ENCODE measurements around the gene PLEKHN1.
"Not testable (repeated sequence)": the region's sequence is repeated elsewhere in the genome, so short reads cannot be mapped to it uniquely, and the experiment has no call there.

PLEKHN1 gene

GRCh38 chr1:984476-984814, 18.2 kb downstream of the PLEKHN1 start:
- FAIRE-seq (no peak), DNase-seq (ENCODE audit: insufficient read length, low spot score) (no peak)
- TF ChIP-seq POLR2A (IDR thresholded peaks at IDR 0.05; ENCODE audit: low read depth, low read length): no peak

GRCh38 chr1:985126-985525, 18.8 kb downstream of the PLEKHN1 start:
- DNase-seq (ENCODE audit: insufficient read length, low spot score): no peak
- TF ChIP-seq POLR2A (IDR thresholded peaks at IDR 0.05; ENCODE audit: low read depth, low read length): no peak
- FAIRE-seq: no peak

- DNase-seq (ENCODE audit: insufficient read length, low spot score); FAIRE-seq: not testable (repeated sequence)
Measured at GRCh38 chr1:988061-988460, 21.8 kb downstream of the PLEKHN1 start.

- DNase-seq (ENCODE audit: insufficient read length, low spot score); FAIRE-seq: not testable (repeated sequence)
Measured at GRCh38 chr1:991275-991674, 25.0 kb downstream of the PLEKHN1 start.

- TF ChIP-seq POLR2A (IDR thresholded peaks at IDR 0.05; ENCODE audit: low read depth, low read length): no peak
- FAIRE-seq: no peak
- no peak for DNase-seq (ENCODE audit: insufficient read length, low spot score)
Measured at GRCh38 chr1:991895-992294, 25.6 kb downstream of the PLEKHN1 start.

- no peak for FAIRE-seq
- DNase-seq (ENCODE audit: insufficient read length, low spot score): no peak
- no peak for TF ChIP-seq POLR2A (IDR thresholded peaks at IDR 0.05; ENCODE audit: low read depth, low read length)
Measured at GRCh38 chr1:992362-992761, 26.1 kb downstream of the PLEKHN1 start.

DNA sequence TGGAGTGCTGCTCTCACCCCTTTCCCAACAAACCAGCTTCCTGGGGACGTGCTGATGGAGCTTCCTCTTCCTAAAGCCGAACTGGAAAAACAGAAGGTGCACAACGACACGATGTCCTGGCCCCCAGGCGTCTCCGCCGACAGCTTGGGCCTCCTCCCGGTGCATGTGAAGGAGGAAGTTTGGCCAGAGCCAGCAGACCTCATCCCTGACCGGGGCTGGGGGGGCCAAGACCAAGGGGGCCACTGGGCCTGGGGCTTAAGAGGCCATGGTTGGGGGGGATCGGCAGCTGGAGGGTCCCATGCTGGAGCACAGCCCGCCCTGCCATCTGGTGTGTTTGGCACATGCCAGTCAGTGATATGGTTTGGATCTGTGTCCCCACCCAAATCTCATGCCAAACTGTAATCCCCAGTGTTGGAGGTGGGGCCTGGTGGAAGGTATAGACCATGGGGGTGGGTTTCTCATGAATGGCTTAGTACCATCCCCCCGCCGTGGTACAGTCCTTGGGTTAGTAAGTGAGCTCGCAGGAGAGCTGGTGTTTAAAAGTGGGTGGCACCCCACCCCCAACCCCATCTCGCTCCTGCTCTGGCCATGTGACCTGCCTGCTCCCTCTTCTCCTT, 27.2 kb downstream of the PLEKHN1 start:
- no peak for DNase-seq (ENCODE audit: insufficient read length, low spot score)
- TF ChIP-seq POLR2A (IDR thresholded peaks at IDR 0.05; ENCODE audit: low read depth, low read length): no peak
- no peak for FAIRE-seq

GRCh38 chr1:994546-994945, 28.3 kb downstream of the PLEKHN1 start:
- DNase-seq (ENCODE audit: insufficient read length, low spot score); FAIRE-seq: not testable (repeated sequence)

GRCh38 chr1:995665-996633, 29.7 kb downstream of the PLEKHN1 start:
- FAIRE-seq (no peak), DNase-seq (ENCODE audit: insufficient read length, low spot score) (no peak)
- TF ChIP-seq POLR2A (IDR thresholded peaks at IDR 0.05; ENCODE audit: low read depth, low read length): no peak

- no peak for DNase-seq (ENCODE audit: insufficient read length, low spot score)
- TF ChIP-seq POLR2A (IDR thresholded peaks at IDR 0.05; ENCODE audit: low read depth, low read length): no peak
- FAIRE-seq: no peak
Measured at GRCh38 chr1:996851-997712, 30.8 kb downstream of the PLEKHN1 start.

DNA sequence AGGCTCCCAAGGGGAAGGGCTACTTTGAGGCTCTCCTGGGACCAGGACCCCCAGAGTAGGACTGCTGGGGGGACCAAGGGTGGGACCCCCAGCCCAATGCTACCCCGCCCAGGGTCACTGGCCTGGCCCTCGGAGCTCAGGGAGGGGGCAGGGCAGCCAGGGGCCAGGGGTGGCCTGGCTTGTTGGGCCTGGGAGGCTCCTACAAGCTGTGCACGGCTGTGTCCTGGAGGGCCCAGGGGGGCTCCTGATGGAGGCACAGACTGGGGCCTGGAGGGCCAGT, 31.4 kb downstream of the PLEKHN1 start:
- DNase-seq (ENCODE audit: insufficient read length, low spot score) (no peak), FAIRE-seq (no peak)
- TF ChIP-seq POLR2A (IDR thresholded peaks at IDR 0.05; ENCODE audit: low read depth, low read length): no peak

GRCh38 chr1:997993-998744, 31.9 kb downstream of the PLEKHN1 start:
- FAIRE-seq: no peak
- no peak for DNase-seq (ENCODE audit: insufficient read length, low spot score)
- TF ChIP-seq POLR2A (IDR thresholded peaks at IDR 0.05; ENCODE audit: low read depth, low read length): no peak

GRCh38 chr1:998745-998994, 32.4 kb downstream of the PLEKHN1 start:
- TF ChIP-seq POLR2A (IDR thresholded peaks at IDR 0.05; ENCODE audit: low read depth, low read length): no peak
- no peak for FAIRE-seq
- DNase-seq (ENCODE audit: insufficient read length, low spot score): no peak

All from H54 (cell line).